OCI-LY7 (cell line): ENCODE measurements around the gene CRACDL. TPM values are rescaled to one million over a fixed set of nuclear protein-coding genes. Genes with fewer than 3 reads are reported as not detected.
A peak's percentile ranks its signal among the peaks of the same experiment; 100 is the strongest.
"Not testable (repeated sequence)": the region's sequence is repeated elsewhere in the genome, so short reads cannot be mapped to it uniquely, and the experiment has no call there.

Experiments used
- BruUV-seq: library from RNA; stranded (reverse); fragments of 400-500 nt; replicated peaks from 2 replicates; lab custom pipeline; 2021; lab: Mats Ljungman, UMichigan
- CTCF ChIA-PET: fragments of 300-600 bp; sonication (Branson Sonifier 250); formaldehyde crosslinking; loops from one replicate; lab custom pipeline; 2022; ENCODE audit warnings: antibody characterized with exemption; ENCODE audit not compliant: unreplicated experiment; lab: Charles Lee
- POLR2A ChIA-PET: fragments of 300-600 bp; sonication (Branson Sonifier 250); formaldehyde crosslinking; loops from one replicate; lab custom pipeline; 2022; ENCODE audit warnings: antibody characterized with exemption; lab: Charles Lee
- DNase-seq: peaks from one replicate; pipeline ENCODE4 v3.0.0-alpha.2; 2015; ENCODE audit warnings: low spot score
- H2AFZ ChIP-seq: fragments of 200-600 bp; sonication (generic), shearing (Covaris generic); 2 replicates; pipeline ENCODE4 v1.6.1; 2014; ENCODE audit warnings: mild to moderate bottlenecking, antibody characterized with exemption, low read length, moderate library complexity
- H3K27ac ChIP-seq: fragments of 200-600 bp; sonication (generic); 2 replicates; pipeline ENCODE4 v1.5.1; 2014; ENCODE audit warnings: mixed run types, low read depth, mild to moderate bottlenecking, moderate library complexity, low read length, inconsistent platforms; ENCODE audit not compliant: poor library complexity, severe bottlenecking
- H3K36me3 ChIP-seq: fragments of 200-600 bp; sonication (generic); 2 replicates; pipeline ENCODE4 v1.6.1; 2014; ENCODE audit warnings: mild to moderate bottlenecking, antibody characterized with exemption, low read length, moderate library complexity, mixed read lengths; ENCODE audit not compliant: insufficient read depth
- H3K4me1 ChIP-seq: fragments of 200-600 bp; sonication (generic); 2 replicates; pipeline ENCODE4 v1.5.1; 2014; ENCODE audit warnings: mild to moderate bottlenecking, low read length; ENCODE audit not compliant: insufficient read depth, poor library complexity, severe bottlenecking
- H3K4me2 ChIP-seq: fragments of 200-600 bp; sonication (generic); 2 replicates; pipeline ENCODE4 v1.6.1; 2014; ENCODE audit warnings: mild to moderate bottlenecking, low read length
- H3K4me3 ChIP-seq: fragments of 200-600 bp; sonication (generic); 2 replicates; pipeline ENCODE4 v1.5.1; 2014; ENCODE audit warnings: mild to moderate bottlenecking, low read depth, low read length; ENCODE audit not compliant: poor library complexity, severe bottlenecking
- H3K79me2 ChIP-seq: fragments of 200-600 bp; sonication (generic); 2 replicates; pipeline ENCODE4 v1.6.1; 2016; ENCODE audit warnings: low read depth, mild to moderate bottlenecking, low read length, moderate library complexity, mixed read lengths; ENCODE audit not compliant: insufficient read depth
- H3K9me2 ChIP-seq: fragments of 200-600 bp; sonication (generic); 2 replicates; pipeline ENCODE4 v1.6.1; 2016; ENCODE audit warnings: mild to moderate bottlenecking, low read length, mixed read lengths; ENCODE audit not compliant: insufficient read depth
- H3K9me3 ChIP-seq: fragments of 200-600 bp; sonication (generic); 2 replicates; pipeline ENCODE4 v1.6.1; 2014; ENCODE audit warnings: mild to moderate bottlenecking, mixed run types, low read length, mixed read lengths
- H4K20me1 ChIP-seq: fragments of 200-600 bp; sonication (generic); 2 replicates; pipeline ENCODE4 v1.6.1; 2014; ENCODE audit warnings: mild to moderate bottlenecking, antibody characterized with exemption, low read length, moderate library complexity, mixed read lengths; ENCODE audit not compliant: insufficient read depth
- EZH2phosphoT487 ChIP-seq: fragments of 200-600 bp; sonication (generic); IDR thresholded peaks from 2 replicates; pipeline ENCODE4 v1.6.1; 2018; ENCODE audit warnings: low read depth, borderline replicate concordance, mild to moderate bottlenecking, mixed run types, antibody characterized with exemption, low read length, moderate library complexity, mixed read lengths
- intact Hi-C: fragments of 100-400 bp; cut with micrococcal nuclease; formaldehyde crosslinking; loops from one replicate; pipeline ENCODE4 v1.10.0; 2022; ENCODE audit not compliant: unreplicated experiment
- total RNA-seq, 2 experiments: library from RNA; depleted of rRNA in 1 of 2; stranded (reverse); fragments of >200 nt in 1 of 2; shearing (Covaris generic) in 1 of 2; gene quantifications; 2 replicates each; pipeline ENCODE4 v1.2.3, GENCODE V29; 2014 to 2022
- TF ChIP-seq, protein P1 (sequence below): fragments of 200-600 bp; sonication (generic); conservative IDR thresholded peaks from 2 replicates; pipeline ENCODE4 v1.5.1; 2014; ENCODE audit warnings: mild to moderate bottlenecking, antibody characterized with exemption, low read length, moderate library complexity, mixed read lengths

CRACDL gene
- total RNA-seq, 2 experiments from 2014 or later = 0.03 to 0.13 TPM

DNA sequence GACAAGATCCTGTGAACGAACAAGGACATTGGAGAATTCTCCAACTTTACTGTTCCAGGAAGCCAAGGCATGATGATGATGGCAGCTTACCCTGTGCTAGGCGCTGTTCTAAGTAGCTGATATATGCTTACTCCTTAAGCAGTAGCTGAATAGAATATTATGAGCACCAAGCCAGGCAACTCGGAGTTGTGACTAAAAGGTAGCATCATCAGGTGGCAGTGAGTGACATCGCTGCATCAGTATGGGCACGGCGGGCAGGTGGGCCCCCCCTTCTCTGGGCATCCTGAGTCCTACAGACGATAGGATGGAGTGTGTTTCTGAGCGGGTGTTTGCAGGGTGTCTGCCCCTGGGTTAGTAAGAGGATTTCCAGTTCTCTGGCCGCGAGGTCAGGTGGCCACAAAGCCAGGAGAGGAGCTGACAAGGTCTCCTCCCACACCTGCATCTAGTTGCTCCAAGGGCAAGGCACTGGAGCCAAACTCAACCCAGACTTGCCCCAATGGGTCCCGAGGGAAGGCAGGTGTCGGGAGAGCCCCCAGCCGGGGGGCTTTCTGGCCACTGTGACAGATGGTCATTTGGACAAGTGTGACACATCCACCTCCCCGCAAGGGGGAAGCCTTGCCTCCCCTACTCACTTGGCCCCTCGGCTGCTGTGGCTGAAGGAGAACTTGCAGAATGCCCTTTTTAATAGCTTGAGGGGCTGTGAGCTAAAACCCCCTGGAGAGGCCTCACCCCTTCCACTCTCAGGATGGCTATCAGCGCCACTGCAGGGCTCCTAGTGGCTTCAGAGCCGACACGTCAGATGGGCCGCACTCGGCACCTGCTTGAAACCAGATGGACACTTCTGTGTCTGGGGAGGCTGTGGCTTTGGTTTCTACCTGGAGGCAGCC, 55.5 kb downstream of the CRACDL start:
- no peak overlapping the region for H2AFZ ChIP-seq
- no peaks in the 10 kb centered on the region for H3K4me1 ChIP-seq
- no peaks in the 10 kb centered on the region for H3K9me2 ChIP-seq
- H3K4me2 ChIP-seq = no peak overlapping the region
- no TSS peak for BruUV-seq
- H3K9me3 ChIP-seq = no peaks in the 10 kb centered on the region
- H3K36me3 ChIP-seq = no peaks in the 10 kb centered on the region
- CTCF ChIA-PET = no interaction called here
- no peak overlapping the region for H3K4me3 ChIP-seq
- no peak for TF ChIP-seq EZH2phosphoT487
- TF ChIP-seq, protein P1, sequence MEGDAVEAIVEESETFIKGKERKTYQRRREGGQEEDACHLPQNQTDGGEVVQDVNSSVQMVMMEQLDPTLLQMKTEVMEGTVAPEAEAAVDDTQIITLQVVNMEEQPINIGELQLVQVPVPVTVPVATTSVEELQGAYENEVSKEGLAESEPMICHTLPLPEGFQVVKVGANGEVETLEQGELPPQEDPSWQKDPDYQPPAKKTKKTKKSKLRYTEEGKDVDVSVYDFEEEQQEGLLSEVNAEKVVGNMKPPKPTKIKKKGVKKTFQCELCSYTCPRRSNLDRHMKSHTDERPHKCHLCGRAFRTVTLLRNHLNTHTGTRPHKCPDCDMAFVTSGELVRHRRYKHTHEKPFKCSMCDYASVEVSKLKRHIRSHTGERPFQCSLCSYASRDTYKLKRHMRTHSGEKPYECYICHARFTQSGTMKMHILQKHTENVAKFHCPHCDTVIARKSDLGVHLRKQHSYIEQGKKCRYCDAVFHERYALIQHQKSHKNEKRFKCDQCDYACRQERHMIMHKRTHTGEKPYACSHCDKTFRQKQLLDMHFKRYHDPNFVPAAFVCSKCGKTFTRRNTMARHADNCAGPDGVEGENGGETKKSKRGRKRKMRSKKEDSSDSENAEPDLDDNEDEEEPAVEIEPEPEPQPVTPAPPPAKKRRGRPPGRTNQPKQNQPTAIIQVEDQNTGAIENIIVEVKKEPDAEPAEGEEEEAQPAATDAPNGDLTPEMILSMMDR = peak; percentile 38
- intact Hi-C loops = loop anchor here (5.0 kb wide), 1 partner anchor 187 kb away; no protein-coding TSS in a partner anchor
- POLR2A ChIA-PET = no interaction called here
- no peak overlapping the region for H3K27ac ChIP-seq
- DNase-seq = peak; percentile 14
- no peaks in the 10 kb centered on the region for H4K20me1 ChIP-seq
- no peaks in the 10 kb centered on the region for H3K79me2 ChIP-seq

DNA sequence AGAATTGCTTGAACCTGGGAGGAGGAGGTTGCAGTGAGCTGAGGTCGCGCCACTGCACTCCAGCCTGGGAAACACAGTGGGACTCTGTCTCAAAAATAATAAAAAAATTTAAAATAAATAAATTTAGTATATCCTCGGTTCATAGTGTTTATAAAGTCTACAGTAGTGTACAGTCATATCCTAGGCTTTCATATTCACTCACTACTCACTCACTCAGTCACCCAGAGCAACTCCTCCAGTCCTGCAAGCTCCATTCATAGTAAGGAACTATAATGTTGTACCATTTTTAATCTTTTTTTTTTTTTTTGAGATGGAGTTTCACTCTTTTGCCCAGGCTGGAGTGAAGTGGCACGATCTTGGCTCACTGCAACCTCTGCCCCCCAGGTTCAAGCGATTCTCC, 58.4 kb downstream of the CRACDL start:
- H3K9me2 ChIP-seq, POLR2A ChIA-PET, H2AFZ ChIP-seq, H3K4me2 ChIP-seq, H3K27ac ChIP-seq, H3K4me1 ChIP-seq, H3K4me3 ChIP-seq, intact Hi-C loops, DNase-seq, H3K9me3 ChIP-seq, BruUV-seq, H3K36me3 ChIP-seq, CTCF ChIA-PET, H4K20me1 ChIP-seq, H3K79me2 ChIP-seq: not testable (repeated sequence)

DNA sequence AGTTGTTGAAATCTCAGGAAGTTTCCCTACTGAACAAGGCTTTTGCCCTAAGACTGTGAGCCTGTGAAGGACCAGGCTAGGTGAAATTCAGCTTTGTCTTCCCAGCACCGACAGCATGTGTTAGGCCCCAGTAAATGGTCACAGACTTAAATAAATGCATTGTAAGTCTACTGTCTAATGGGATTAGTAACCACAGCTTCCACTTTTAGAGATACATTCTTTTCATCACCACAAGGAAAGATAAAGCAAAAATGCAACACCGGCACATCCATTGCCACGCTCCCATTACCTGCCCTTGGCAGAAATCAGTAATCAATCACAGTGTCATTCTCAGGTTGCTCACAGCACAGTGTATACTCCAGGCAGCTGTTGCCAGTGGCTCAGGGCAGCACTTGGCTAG, 59.3 kb downstream of the CRACDL start:
- no peaks in the 10 kb centered on the region for H3K9me3 ChIP-seq
- TF ChIP-seq, protein P1 = 0 out of 2 replicates have a peak, but pooled peaks have one; percentile 19
- TF ChIP-seq EZH2phosphoT487 = no peak
- CTCF ChIA-PET = no interaction called here
- no peaks in the 10 kb centered on the region for H3K4me1 ChIP-seq
- H4K20me1 ChIP-seq = no peaks in the 10 kb centered on the region
- no peak overlapping the region for H3K4me3 ChIP-seq
- no peaks in the 10 kb centered on the region for H3K36me3 ChIP-seq
- no peak overlapping the region for H2AFZ ChIP-seq
- no peaks in the 10 kb centered on the region for H3K79me2 ChIP-seq
- no peak for DNase-seq
- intact Hi-C loops = no loop called here
- no peak overlapping the region for H3K27ac ChIP-seq
- BruUV-seq = no TSS peak
- H3K9me2 ChIP-seq = no peaks in the 10 kb centered on the region
- POLR2A ChIA-PET = no interaction called here
- H3K4me2 ChIP-seq = no peak overlapping the region
